DOHH2 (cell line): ENCODE measurements around the gene RNLS.

Source experiments
- EZH2phosphoT487 ChIP-seq: fragments of 200-600 bp; sonication (generic); IDR thresholded peaks from 2 replicates; pipeline ENCODE4 v1.6.1; 2017; ENCODE audit warnings: borderline replicate concordance, mild to moderate bottlenecking, antibody characterized with exemption, low read length, moderate library complexity, mixed read lengths
- TF ChIP-seq, protein P1 (sequence below): fragments of 200-600 bp; sonication (generic); IDR thresholded peaks from one replicate; pipeline ENCODE4 v1.5.1; 2014; ENCODE audit warnings: antibody characterized with exemption, mild to moderate bottlenecking, low read depth, low read length; ENCODE audit not compliant: poor library complexity, severe bottlenecking

DNA sequence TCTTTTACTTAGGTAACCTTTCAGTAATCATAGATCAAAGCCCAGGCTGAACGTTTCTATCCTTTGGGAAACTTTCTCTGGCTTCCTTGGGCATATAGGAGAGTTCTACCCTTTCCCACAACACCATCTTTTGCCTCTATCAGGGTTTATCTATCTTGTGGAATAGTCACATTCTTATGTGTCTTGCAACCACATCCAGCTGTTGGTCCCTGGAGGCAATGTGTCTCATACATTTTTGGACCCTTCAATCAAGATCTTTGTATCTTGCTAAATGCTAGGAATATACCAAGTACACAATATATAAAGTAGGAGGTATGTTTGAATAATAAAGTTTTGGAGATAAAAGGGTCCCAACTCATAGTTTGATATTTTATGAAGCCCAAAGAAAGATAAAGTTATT is 121.7 kb downstream of the RNLS start:
- TF ChIP-seq, protein P1, sequence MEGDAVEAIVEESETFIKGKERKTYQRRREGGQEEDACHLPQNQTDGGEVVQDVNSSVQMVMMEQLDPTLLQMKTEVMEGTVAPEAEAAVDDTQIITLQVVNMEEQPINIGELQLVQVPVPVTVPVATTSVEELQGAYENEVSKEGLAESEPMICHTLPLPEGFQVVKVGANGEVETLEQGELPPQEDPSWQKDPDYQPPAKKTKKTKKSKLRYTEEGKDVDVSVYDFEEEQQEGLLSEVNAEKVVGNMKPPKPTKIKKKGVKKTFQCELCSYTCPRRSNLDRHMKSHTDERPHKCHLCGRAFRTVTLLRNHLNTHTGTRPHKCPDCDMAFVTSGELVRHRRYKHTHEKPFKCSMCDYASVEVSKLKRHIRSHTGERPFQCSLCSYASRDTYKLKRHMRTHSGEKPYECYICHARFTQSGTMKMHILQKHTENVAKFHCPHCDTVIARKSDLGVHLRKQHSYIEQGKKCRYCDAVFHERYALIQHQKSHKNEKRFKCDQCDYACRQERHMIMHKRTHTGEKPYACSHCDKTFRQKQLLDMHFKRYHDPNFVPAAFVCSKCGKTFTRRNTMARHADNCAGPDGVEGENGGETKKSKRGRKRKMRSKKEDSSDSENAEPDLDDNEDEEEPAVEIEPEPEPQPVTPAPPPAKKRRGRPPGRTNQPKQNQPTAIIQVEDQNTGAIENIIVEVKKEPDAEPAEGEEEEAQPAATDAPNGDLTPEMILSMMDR, result no peak
- TF ChIP-seq EZH2phosphoT487, result no peak
